Astrocyte (in vitro differentiated cells and primary cell): ENCODE data around the gene MLXIP. TPM values are rescaled to one million over a fixed set of nuclear protein-coding genes. Genes with fewer than 3 reads are reported as not detected.

Experiments
- DNase-seq: peaks from one replicate; pipeline ENCODE4 v3.0.0-alpha.2; 2010; ENCODE audit warnings: low read depth
- FAIRE-seq: peaks from 2 replicates; lab custom pipeline; 2011; peaks lifted over from hg19 to GRCh38; lab: Jason Lieb, UNC
- H2AFZ ChIP-seq: 2 replicates; pipeline ENCODE4 v1.6.0; 2012; ENCODE audit warnings: low read depth, low read length, inconsistent platforms
- H3K27ac ChIP-seq: 2 replicates; pipeline ENCODE4 v1.5.1; 2011; ENCODE audit warnings: low read depth, low read length, inconsistent platforms
- H3K27me3 ChIP-seq: 2 replicates; pipeline ENCODE4 v1.6.0; 2011; ENCODE audit warnings: low read length, inconsistent platforms; ENCODE audit not compliant: insufficient read depth
- H3K36me3 ChIP-seq: 2 replicates; pipeline ENCODE4 v1.5.1; 2011; ENCODE audit warnings: low read length, inconsistent platforms; ENCODE audit not compliant: insufficient read depth
- H3K4me1 ChIP-seq: 2 replicates; pipeline ENCODE4 v1.5.1; 2011; ENCODE audit warnings: low read length, inconsistent platforms; ENCODE audit not compliant: insufficient read depth
- H3K4me2 ChIP-seq: 2 replicates; pipeline ENCODE4 v1.6.0; 2012; ENCODE audit warnings: low read length, inconsistent platforms
- H3K4me3 ChIP-seq: 2 replicates; pipeline ENCODE4 v1.5.1; 2011; ENCODE audit warnings: low read depth, mild to moderate bottlenecking, low read length, inconsistent platforms; ENCODE audit not compliant: insufficient read depth
- H3K79me2 ChIP-seq: 2 replicates; pipeline ENCODE4 v1.6.0; 2012; ENCODE audit warnings: mild to moderate bottlenecking, low read length, inconsistent platforms; ENCODE audit not compliant: insufficient read depth
- H3K9ac ChIP-seq: 2 replicates; pipeline ENCODE4 v1.6.0; 2012; ENCODE audit warnings: mild to moderate bottlenecking, low read length, inconsistent platforms
- H3K9me3 ChIP-seq: 2 replicates; pipeline ENCODE4 v1.5.1; 2012; ENCODE audit warnings: low read depth, mild to moderate bottlenecking, low read length, inconsistent platforms; ENCODE audit not compliant: insufficient read depth
- H4K20me1 ChIP-seq: 2 replicates; pipeline ENCODE4 v1.6.0; 2012; ENCODE audit warnings: low read length, inconsistent platforms; ENCODE audit not compliant: insufficient read depth
- H3K27ac Mint-ChIP-seq: one replicate; pipeline ENCODE4 v1.8.0; 2021; ENCODE audit warnings: mild to moderate bottlenecking, mixed read lengths; ENCODE audit not compliant: unreplicated experiment
- H3K27me3 Mint-ChIP-seq: one replicate; pipeline ENCODE4 v1.8.0; 2021; ENCODE audit warnings: low read depth, mixed read lengths; ENCODE audit not compliant: unreplicated experiment
- H3K36me3 Mint-ChIP-seq: one replicate; pipeline ENCODE4 v1.8.0; 2021; ENCODE audit warnings: low read depth, mixed read lengths; ENCODE audit not compliant: unreplicated experiment
- H3K4me1 Mint-ChIP-seq: one replicate; pipeline ENCODE4 v1.8.0; 2021; ENCODE audit warnings: low read depth, mixed read lengths; ENCODE audit not compliant: unreplicated experiment
- H3K4me3 Mint-ChIP-seq: one replicate; pipeline ENCODE4 v1.8.0; 2021; ENCODE audit warnings: mild to moderate bottlenecking, moderate library complexity, mixed read lengths; ENCODE audit not compliant: unreplicated experiment
- H3K9me3 Mint-ChIP-seq: one replicate; pipeline ENCODE4 v1.8.0; 2021; ENCODE audit warnings: mild to moderate bottlenecking, mixed read lengths; ENCODE audit not compliant: unreplicated experiment
- EZH2 ChIP-seq: IDR thresholded peaks from 2 replicates; pipeline ENCODE4 v1.6.1; 2012; ENCODE audit warnings: mild to moderate bottlenecking, low read length, inconsistent platforms; ENCODE audit not compliant: insufficient read depth
- total RNA-seq: library from RNA; stranded (reverse); gene quantifications from 2 replicates; pipeline ENCODE4 v1.2.1, GENCODE V29; 2021
- TF ChIP-seq, protein P1 (sequence below): IDR thresholded peaks from 2 replicates; pipeline ENCODE4 v1.5.1; 2011; ENCODE audit warnings: low read depth, mild to moderate bottlenecking, inconsistent platforms, low read length, moderate library complexity; ENCODE audit not compliant: insufficient read depth

MLXIP gene
- total RNA-seq, 1 donor from 2014 or later = 62.5 TPM

GRCh38 chr12:122192441-122192840 lies 113.9 kb downstream of the MLXIP start:
- no peaks in the 10 kb centered on the region for H3K4me1 ChIP-seq
- peaks cover 2% of the 10 kb centered on the region for H3K27me3 ChIP-seq
- Mint-ChIP-seq H3K4me1 (peaks cover under 1% of the 10 kb centered on the region), H3K27ac (no peak overlapping the region), H3K36me3 (peaks cover 7% of the 10 kb centered on the region), H3K27me3 (peaks cover 3% of the 10 kb centered on the region), H3K4me3 (no peak overlapping the region), H3K9me3 (peaks cover 5% of the 10 kb centered on the region)
- H2AFZ ChIP-seq = no peak overlapping the region
- no peaks in the 10 kb centered on the region for H4K20me1 ChIP-seq
- no peaks in the 10 kb centered on the region for H3K36me3 ChIP-seq
- DNase-seq = no peak
- FAIRE-seq = no peak
- no peak overlapping the region for H3K9ac ChIP-seq
- H3K9me3 ChIP-seq = no peaks in the 10 kb centered on the region
- no peak overlapping the region for H3K27ac ChIP-seq
- H3K4me2 ChIP-seq = no peak overlapping the region
- no peak overlapping the region for H3K4me3 ChIP-seq
- no peaks in the 10 kb centered on the region for H3K79me2 ChIP-seq
- no peak for TF ChIP-seq EZH2
- TF ChIP-seq, protein P1, sequence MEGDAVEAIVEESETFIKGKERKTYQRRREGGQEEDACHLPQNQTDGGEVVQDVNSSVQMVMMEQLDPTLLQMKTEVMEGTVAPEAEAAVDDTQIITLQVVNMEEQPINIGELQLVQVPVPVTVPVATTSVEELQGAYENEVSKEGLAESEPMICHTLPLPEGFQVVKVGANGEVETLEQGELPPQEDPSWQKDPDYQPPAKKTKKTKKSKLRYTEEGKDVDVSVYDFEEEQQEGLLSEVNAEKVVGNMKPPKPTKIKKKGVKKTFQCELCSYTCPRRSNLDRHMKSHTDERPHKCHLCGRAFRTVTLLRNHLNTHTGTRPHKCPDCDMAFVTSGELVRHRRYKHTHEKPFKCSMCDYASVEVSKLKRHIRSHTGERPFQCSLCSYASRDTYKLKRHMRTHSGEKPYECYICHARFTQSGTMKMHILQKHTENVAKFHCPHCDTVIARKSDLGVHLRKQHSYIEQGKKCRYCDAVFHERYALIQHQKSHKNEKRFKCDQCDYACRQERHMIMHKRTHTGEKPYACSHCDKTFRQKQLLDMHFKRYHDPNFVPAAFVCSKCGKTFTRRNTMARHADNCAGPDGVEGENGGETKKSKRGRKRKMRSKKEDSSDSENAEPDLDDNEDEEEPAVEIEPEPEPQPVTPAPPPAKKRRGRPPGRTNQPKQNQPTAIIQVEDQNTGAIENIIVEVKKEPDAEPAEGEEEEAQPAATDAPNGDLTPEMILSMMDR = no peak

- peaks cover 7% of the 10 kb centered on the region for H3K9me3 Mint-ChIP-seq
- H3K36me3 Mint-ChIP-seq = peaks cover 7% of the 10 kb centered on the region
- H3K27ac Mint-ChIP-seq = no peak overlapping the region
- Histone ChIP-seq H3K27ac (no peak overlapping the region), H2AFZ (no peak overlapping the region), H3K27me3 (peaks cover 4% of the 10 kb centered on the region), H3K9me3 (no peaks in the 10 kb centered on the region), H4K20me1 (no peaks in the 10 kb centered on the region), H3K4me1 (no peaks in the 10 kb centered on the region), H3K4me2 (no peak overlapping the region), H3K4me3 (no peak overlapping the region), H3K79me2 (no peaks in the 10 kb centered on the region), H3K9ac (no peak overlapping the region), H3K36me3 (no peaks in the 10 kb centered on the region)
- TF ChIP-seq, protein P1 = no peak
- TF ChIP-seq EZH2 = no peak
- no peak for FAIRE-seq
- H3K27me3 Mint-ChIP-seq = peaks cover 5% of the 10 kb centered on the region
- no peak for DNase-seq
- no peak overlapping the region for H3K4me3 Mint-ChIP-seq
- peaks cover 3% of the 10 kb centered on the region for H3K4me1 Mint-ChIP-seq
Measured at GRCh38 chr12:122194804-122195203, 116.2 kb downstream of the MLXIP start.

DNA sequence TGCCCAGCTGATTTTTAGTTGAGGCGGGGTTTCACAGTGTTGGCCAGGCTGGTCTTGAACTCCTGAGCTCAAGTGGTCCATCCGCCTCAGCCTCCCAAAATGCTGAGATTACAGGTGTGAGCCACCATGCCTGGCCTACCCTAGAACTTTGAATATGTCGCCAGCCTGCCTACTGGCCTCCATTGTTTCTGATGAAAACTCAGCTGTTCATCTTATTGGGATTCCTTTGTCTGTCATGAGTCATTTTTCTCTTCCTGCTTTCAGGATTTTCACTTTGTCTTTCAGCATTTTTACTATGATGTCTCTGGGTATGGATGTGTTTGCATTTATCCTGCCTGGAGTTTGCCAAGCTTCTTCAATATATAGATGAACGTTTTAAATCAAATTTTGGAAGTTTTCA lies 116.8 kb downstream of the MLXIP start:
- Histone ChIP-seq H3K36me3 (no peaks in the 10 kb centered on the region), H3K4me3 (no peak overlapping the region), H2AFZ (no peak overlapping the region), H3K9me3 (no peaks in the 10 kb centered on the region), H3K9ac (no peak overlapping the region), H3K79me2 (no peaks in the 10 kb centered on the region), H3K27ac (no peak overlapping the region), H3K4me2 (no peak overlapping the region), H4K20me1 (no peaks in the 10 kb centered on the region), H3K4me1 (no peaks in the 10 kb centered on the region), H3K27me3 (peaks cover 5% of the 10 kb centered on the region)
- Mint-ChIP-seq H3K4me3 (no peak overlapping the region), H3K27me3 (peaks cover 8% of the 10 kb centered on the region), H3K36me3 (peaks cover 7% of the 10 kb centered on the region), H3K9me3 (peaks cover 7% of the 10 kb centered on the region), H3K4me1 (peaks cover 3% of the 10 kb centered on the region), H3K27ac (no peak overlapping the region)
- no peak for TF ChIP-seq EZH2
- TF ChIP-seq, protein P1 = no peak
- no peak for FAIRE-seq
- no peak for DNase-seq

Other genes with a start within 250 kb of the MLXIP start
- gene HPD, start 219.9 kb upstream of the MLXIP start, total RNA-seq = not detected in 2 replicates
- 59.0 and 63.4 TPM in 2 replicates for gene PSMD9, start 190.0 kb upstream of the MLXIP start, total RNA-seq
- 4.6 and 4.7 TPM in 2 replicates for gene CFAP251, start 160.2 kb upstream of the MLXIP start, total RNA-seq
- 8.5 and 9.6 TPM in 2 replicates for gene BCL7A, start 56.9 kb upstream of the MLXIP start, total RNA-seq
- not detected in 2 replicates for gene IL31, start 95.5 kb downstream of the MLXIP start, total RNA-seq
- 0.72 and 0.73 TPM in 2 replicates for gene LRRC43, start 104.4 kb downstream of the MLXIP start, total RNA-seq
- gene B3GNT4, start 125.0 kb downstream of the MLXIP start, total RNA-seq = 0.54 and 0.62 TPM in 2 replicates
- 87.6 and 91.6 TPM in 2 replicates for gene DIABLO, start 147.3 kb downstream of the MLXIP start, total RNA-seq
- 31.6 and 34.3 TPM in 2 replicates for gene VPS33A, start 187.7 kb downstream of the MLXIP start, total RNA-seq